GM12878 (cell line): ENCODE measurements around the gene CTNNA3. TPM values are rescaled to one million over a fixed set of nuclear protein-coding genes. Genes with fewer than 3 reads are reported as not detected.

Experiments used
- ATAC-seq: fragments of 200-7000 bp; cut with Tn5 transposase; 3 replicates; pipeline ENCODE4 v1.9.1; 2020; ENCODE audit warnings: mild to moderate bottlenecking, moderate library complexity
- BruUV-seq: library from RNA; stranded (reverse); fragments of 400-500 nt; replicated peaks from 2 replicates; lab custom pipeline; 2021; lab: Mats Ljungman, UMichigan
- CTCF ChIA-PET: fragments of 300-600 bp; sonication (Branson Sonifier 250); formaldehyde crosslinking; extraction: SDS; loops from one replicate; lab custom pipeline; 2021; ENCODE audit warnings: inconsistent platforms; lab: Yijun Ruan, JAX
- POLR2A ChIA-PET: fragments of 350-600 bp; formaldehyde crosslinking; extraction: SDS; loops from one replicate; lab custom pipeline; 2021; ENCODE audit warnings: inconsistent platforms; lab: Charles Lee
- RAD21 ChIA-PET: fragments of 300-600 bp; sonication (Branson Sonifier 250); formaldehyde crosslinking; loops from one replicate; lab custom pipeline; 2023; ENCODE audit warnings: antibody characterized with exemption; ENCODE audit not compliant: unreplicated experiment; lab: Charles Lee
- SMC1A ChIA-PET: fragments of 300-600 bp; sonication (Branson Sonifier 250); formaldehyde crosslinking; loops from one replicate; lab custom pipeline; 2023; ENCODE audit not compliant: unreplicated experiment, uncharacterized antibody; lab: Charles Lee
- DNase-seq: peaks from one replicate; pipeline ENCODE4 v3.0.0-alpha.2; 2011; ENCODE audit warnings: low read depth, low spot score
- FAIRE-seq: peaks from 3 replicates; lab custom pipeline; 2011; peaks lifted over from hg19 to GRCh38; lab: Jason Lieb, UNC
- H2AFZ ChIP-seq: 2 replicates; pipeline ENCODE4 v1.6.0; 2011; ENCODE audit warnings: low read depth, low read length, control low read depth; ENCODE audit not compliant: control insufficient read depth
- H3K27ac ChIP-seq: 2 replicates; pipeline ENCODE4 v1.5.1; 2011; ENCODE audit warnings: control low read depth; ENCODE audit not compliant: control insufficient read depth, insufficient read depth
- H3K27me3 ChIP-seq, 2 experiments: replicated peaks in 1 of 2; 2 replicates each; pipeline versions ENCODE4 v1.6.0 to v1.6.1; 2011; ENCODE audit warnings: low read length in 1 of 2; ENCODE audit not compliant: control insufficient read depth in 2 of 2, insufficient read depth in 2 of 2
- H3K36me3 ChIP-seq, 2 experiments: 2 replicates each; pipeline ENCODE4 v1.5.1; 2011; ENCODE audit warnings: low read length in 1 of 2; ENCODE audit not compliant: control insufficient read depth in 2 of 2, insufficient read depth in 2 of 2
- H3K4me1 ChIP-seq: 2 replicates; pipeline ENCODE4 v1.6.1; 2011; ENCODE audit warnings: mild to moderate bottlenecking, low read length, moderate library complexity, mixed read lengths; ENCODE audit not compliant: control insufficient read depth, insufficient read depth
- H3K4me2 ChIP-seq: 2 replicates; pipeline ENCODE4 v1.6.0; 2011; ENCODE audit warnings: control low read depth; ENCODE audit not compliant: control insufficient read depth, insufficient read depth
- H3K4me3 ChIP-seq: fragments of 200-600 bp; sonication (generic); 2 replicates; pipeline ENCODE4 v1.5.1; 2016
- H3K79me2 ChIP-seq: 2 replicates; pipeline ENCODE4 v1.6.0; 2011; ENCODE audit warnings: low read length; ENCODE audit not compliant: control insufficient read depth, insufficient read depth
- H3K9ac ChIP-seq: 2 replicates; pipeline ENCODE4 v1.8.0; 2011; ENCODE audit warnings: low read length, control low read depth, mixed read lengths; ENCODE audit not compliant: control insufficient read depth, insufficient read depth
- H3K9me3 ChIP-seq: replicated peaks from 3 replicates; pipeline ENCODE4 v1.5.1; 2011; ENCODE audit warnings: mild to moderate bottlenecking, low read length; ENCODE audit not compliant: control insufficient read depth, insufficient read depth
- H4K20me1 ChIP-seq: 2 replicates; pipeline ENCODE4 v1.6.0; 2011; ENCODE audit not compliant: control insufficient read depth, insufficient read depth
- BACH1 ChIP-seq: fragments of 450-650 bp; IDR thresholded peaks from 2 replicates; pipeline ENCODE4 v1.6.1; 2017; ENCODE audit warnings: mild to moderate bottlenecking, borderline replicate concordance
- CHD2 ChIP-seq: IDR thresholded peaks from 2 replicates; pipeline ENCODE4 v1.6.1; 2011; ENCODE audit warnings: low read depth, low read length, improper control_type of control experiment, borderline replicate concordance
- CREB1 ChIP-seq: IDR thresholded peaks from 2 replicates; pipeline ENCODE4 v1.6.1; 2012; ENCODE audit warnings: low read depth, mild to moderate bottlenecking, inconsistent platforms
- CREM ChIP-seq: IDR thresholded peaks from 2 replicates; pipeline ENCODE4 v1.6.1; 2014; ENCODE audit warnings: antibody characterized with exemption, low read depth
- DPF2 ChIP-seq: fragments of 450-650 bp; IDR thresholded peaks from 2 replicates; pipeline ENCODE4 v1.6.1; 2017; ENCODE audit warnings: mild to moderate bottlenecking
- KLF5 ChIP-seq: fragments of 450-650 bp; IDR thresholded peaks from 2 replicates; pipeline ENCODE4 v1.6.1; 2014; ENCODE audit warnings: mild to moderate bottlenecking; ENCODE audit not compliant: partially characterized antibody
- RAD21 ChIP-seq: IDR thresholded peaks from 2 replicates; pipeline ENCODE4 v1.6.1; 2011; ENCODE audit warnings: mild to moderate bottlenecking, low read depth, low read length, moderate library complexity; ENCODE audit not compliant: insufficient read depth
- SREBF1 ChIP-seq: IDR thresholded peaks from 2 replicates; pipeline ENCODE4 v1.6.1; 2012; ENCODE audit warnings: mild to moderate bottlenecking, low read length
- SUZ12 ChIP-seq: fragments of 200-600 bp; sonication (generic); IDR thresholded peaks from one replicate; pipeline ENCODE4 v1.6.1; 2018; ENCODE audit warnings: antibody characterized with exemption, mild to moderate bottlenecking; ENCODE audit not compliant: unreplicated experiment
- WGBS: methylation state at CpG from one replicate; pipeline ENCODE4 v1.1.6; 2016; ENCODE audit warnings: low lambda C conversion rate; ENCODE audit not compliant: insufficient replicate concordance, insufficient coverage; ENCODE audit errors: missing lambda C conversion rate; 5-methylcytosine and 5-hydroxymethylcytosine counted together
- in situ Hi-C: fragments of 300-500 bp; cut with MboI; formaldehyde crosslinking; loops from 9 replicates; pipeline ENCODE4 v1.14.3; 2018; ENCODE audit warnings: mixed read lengths
- intact Hi-C: fragments of 100-400 bp; cut with micrococcal nuclease; formaldehyde crosslinking; loops from one replicate; pipeline ENCODE4 v1.14.2; 2022; ENCODE audit not compliant: unreplicated experiment
- polyA plus RNA-seq, 11 experiments: library from polyadenylated mRNA; depleted of rRNA in 4 of 11; unstranded in 6 of 11; stranded (reverse) in 5 of 11; fragments of >200 nt; fragmentation: Nextera tagmentation in 4 of 11; fragmentation: Illumina TruSeq in 1 of 11; extraction: Ambion mirVana in 4 of 11; extraction: Trizol in 1 of 11; gene quantifications; 1 replicate in 1 of 11; 2 replicates in 10 of 11; pipeline versions ENCODE4 v1.2.1 to v1.2.3, GENCODE V29; 2011 to 2016; ENCODE audit warnings: inconsistent platforms in 2 of 11, missing spikeins in 2 of 11, low read depth in 1 of 11
- total RNA-seq, 4 experiments: library from RNA; depleted of rRNA in 3 of 4; stranded (reverse); fragments of >200 nt in 3 of 4; fragmentation: Illumina TruSeq in 1 of 4; extraction: Trizol in 1 of 4; gene quantifications; 2 replicates each; pipeline versions ENCODE4 v1.2.1 to v1.2.3, GENCODE V29; 2013 to 2021
- TF ChIP-seq, protein P1 (sequence below), 3 experiments: IDR thresholded peaks in 2 of 3; conservative IDR thresholded peaks in 1 of 3; 2 replicates each; pipeline ENCODE4 v1.5.1; 2011; ENCODE audit warnings: low read depth in 3 of 3, low read length in 3 of 3, mild to moderate bottlenecking in 3 of 3, control low read depth in 2 of 3, moderate library complexity in 2 of 3, inconsistent platforms in 1 of 3, mixed read lengths in 1 of 3; ENCODE audit not compliant: control insufficient read depth in 2 of 3, insufficient read depth in 1 of 3; ENCODE audit errors: extremely low read depth in 1 of 3

CTNNA3 gene
- total and polyA plus RNA-seq, 10 of the 15 experiments (the other 5 are each of a cell fraction or from before 2014, with no cell fraction given): under 0.01 to 4.5 (median 0.22) TPM; not detected in 2

DNA sequence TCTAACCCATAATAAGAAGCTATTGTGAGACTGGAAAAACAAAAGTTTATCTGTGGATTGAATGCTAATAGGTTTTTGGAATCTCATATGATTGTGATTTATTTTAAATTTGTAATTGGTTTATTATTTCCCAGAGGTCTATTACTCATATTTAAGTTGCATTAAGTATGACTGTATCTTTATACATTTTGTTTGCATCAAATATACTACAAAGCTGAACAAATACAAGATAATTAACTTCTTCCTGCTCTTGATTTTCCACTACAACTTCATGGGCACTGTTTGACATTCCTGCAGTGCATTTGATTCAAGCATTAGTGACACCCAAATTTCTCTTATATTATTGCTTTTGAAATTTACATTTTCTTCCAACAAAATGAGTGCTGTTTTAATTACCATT lies 1073.9 kb downstream of the CTNNA3 start (continued):
- TF ChIP-seq RAD21 (no peak), KLF5 (no peak), CREM (no peak), SREBF1 (no peak), SUZ12 (no peak)
- TF ChIP-seq, protein P1, sequence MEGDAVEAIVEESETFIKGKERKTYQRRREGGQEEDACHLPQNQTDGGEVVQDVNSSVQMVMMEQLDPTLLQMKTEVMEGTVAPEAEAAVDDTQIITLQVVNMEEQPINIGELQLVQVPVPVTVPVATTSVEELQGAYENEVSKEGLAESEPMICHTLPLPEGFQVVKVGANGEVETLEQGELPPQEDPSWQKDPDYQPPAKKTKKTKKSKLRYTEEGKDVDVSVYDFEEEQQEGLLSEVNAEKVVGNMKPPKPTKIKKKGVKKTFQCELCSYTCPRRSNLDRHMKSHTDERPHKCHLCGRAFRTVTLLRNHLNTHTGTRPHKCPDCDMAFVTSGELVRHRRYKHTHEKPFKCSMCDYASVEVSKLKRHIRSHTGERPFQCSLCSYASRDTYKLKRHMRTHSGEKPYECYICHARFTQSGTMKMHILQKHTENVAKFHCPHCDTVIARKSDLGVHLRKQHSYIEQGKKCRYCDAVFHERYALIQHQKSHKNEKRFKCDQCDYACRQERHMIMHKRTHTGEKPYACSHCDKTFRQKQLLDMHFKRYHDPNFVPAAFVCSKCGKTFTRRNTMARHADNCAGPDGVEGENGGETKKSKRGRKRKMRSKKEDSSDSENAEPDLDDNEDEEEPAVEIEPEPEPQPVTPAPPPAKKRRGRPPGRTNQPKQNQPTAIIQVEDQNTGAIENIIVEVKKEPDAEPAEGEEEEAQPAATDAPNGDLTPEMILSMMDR (IDR thresholded peaks at IDR 0.05 in 2 of 3, conservative IDR thresholded peaks at IDR 0.05 in 1 of 3; ENCODE audit: control insufficient read depth in 2 of 3, extremely low read depth in 1 of 3, insufficient read depth in 1 of 3, low read depth in 3 of 3, low read length in 3 of 3): no peak

DNA sequence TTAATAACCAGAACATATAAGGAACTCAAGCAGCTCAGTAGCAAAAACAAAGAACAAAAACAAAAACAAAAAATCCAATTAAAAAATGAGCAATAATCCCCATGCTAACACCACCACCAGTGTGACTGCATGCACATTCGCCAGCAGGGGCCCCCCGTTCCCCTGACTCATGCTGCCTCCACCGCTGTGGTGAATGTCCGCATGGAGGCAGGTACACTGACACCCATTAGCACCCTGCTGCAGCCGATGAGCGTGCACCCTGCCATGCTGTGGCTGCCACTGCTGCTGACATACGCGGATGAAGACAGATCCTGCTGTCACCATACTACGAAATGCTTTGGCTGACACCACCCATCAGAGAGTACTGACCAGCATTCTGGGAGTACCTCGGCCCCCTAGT lies 1091.8 kb downstream of the CTNNA3 start:
- Histone ChIP-seq H3K9ac (no peak overlapping the region), H3K27ac (no peak overlapping the region), H3K4me1 (no peaks in the 10 kb centered on the region), H2AFZ (no peak overlapping the region), H3K79me2 (no peaks in the 10 kb centered on the region), H3K36me3 (no peaks in the 10 kb centered on the region), H4K20me1 (no peaks in the 10 kb centered on the region), H3K27me3 (no peaks in the 10 kb centered on the region), H3K9me3 (no peaks in the 10 kb centered on the region), H3K4me3 (no peak overlapping the region), H3K4me2 (no peak overlapping the region)
- SMC1A ChIA-PET: no interaction called here
- 56% methylated on average over 10 of the region's 10 CpGs for WGBS
- in situ Hi-C loops (no loop called here), intact Hi-C loops (no loop called here)
- BruUV-seq: no TSS peak
- ATAC-seq (no peak), FAIRE-seq (no peak), DNase-seq (no peak)
- CTCF ChIA-PET: interaction anchor here (1.4 kb wide), 1 partner anchor 10 kb away, joined by 3 read pairs; no protein-coding TSS in a partner anchor
- POLR2A ChIA-PET: no interaction called here
- TF ChIP-seq DPF2 (no peak), CREB1 (no peak), BACH1 (no peak), CHD2 (no peak)
- RAD21 ChIA-PET: no interaction called here
